H1 (cell line): Measurements from ENCODE around the gene GRPR. TPM values are rescaled to one million over a fixed set of nuclear protein-coding genes. Genes with fewer than 3 reads are reported as not detected.

Experiments used
- CTCF ChIA-PET: fragments of 300-600 bp; sonication (Branson Sonifier 250); formaldehyde crosslinking; loops from one replicate; lab custom pipeline; 2021; ENCODE audit not compliant: partially characterized antibody; lab: Charles Lee
- POLR2A ChIA-PET: fragments of 300-600 bp; sonication (Branson Sonifier 250); formaldehyde crosslinking; loops from one replicate; lab custom pipeline; 2021; ENCODE audit warnings: inconsistent platforms; ENCODE audit not compliant: partially characterized antibody; lab: Charles Lee
- DNase-seq, 2 experiments: peaks; one replicate each; pipeline versions ENCODE4 v3.0.0 to v3.0.0-alpha.2; 2010 to 2022; ENCODE audit warnings: low spot score in 2 of 2, low read depth in 1 of 2, mixed read lengths in 1 of 2
- FAIRE-seq: peaks from 2 replicates; lab custom pipeline; 2011; peaks lifted over from hg19 to GRCh38; lab: Jason Lieb, UNC
- H2AFZ ChIP-seq: 2 replicates; pipeline ENCODE4 v1.8.1; 2012; ENCODE audit warnings: low read length, inconsistent platforms
- H2AK5ac ChIP-seq: 2 replicates; pipeline ENCODE4 v1.6.1; 2013; ENCODE audit warnings: low read depth, low read length
- H2BK120ac ChIP-seq: replicated peaks from 2 replicates; pipeline ENCODE3; 2013; ENCODE audit warnings: low read depth, low read length, inconsistent platforms
- H2BK12ac ChIP-seq: 2 replicates; pipeline ENCODE4 v1.6.1; 2013; ENCODE audit warnings: low read depth, low read length
- H2BK15ac ChIP-seq: 2 replicates; pipeline ENCODE4 v1.6.1; 2013; ENCODE audit warnings: low read length
- H2BK20ac ChIP-seq: 2 replicates; pipeline ENCODE4 v1.6.1; 2013; ENCODE audit warnings: low read length
- H2BK5ac ChIP-seq: 2 replicates; pipeline ENCODE4 v1.6.1; 2013; ENCODE audit warnings: low read depth, low read length
- H3K14ac ChIP-seq: 2 replicates; pipeline ENCODE4 v1.6.1; 2013; ENCODE audit warnings: inconsistent platforms; ENCODE audit not compliant: insufficient read length
- H3K18ac ChIP-seq: 2 replicates; pipeline ENCODE4 v1.6.1; 2013; ENCODE audit warnings: low read length; ENCODE audit errors: extremely low read depth
- H3K23ac ChIP-seq: 2 replicates; pipeline ENCODE4 v1.6.1; 2013; ENCODE audit warnings: inconsistent platforms; ENCODE audit not compliant: insufficient read length
- H3K23me2 ChIP-seq: 2 replicates; pipeline ENCODE4 v1.6.1; 2013; ENCODE audit warnings: low read depth, low read length
- H3K27ac ChIP-seq: 2 replicates; pipeline ENCODE4 v1.6.1; 2011; ENCODE audit warnings: low read depth, low read length, inconsistent platforms
- H3K27me3 ChIP-seq, 4 experiments: replicated peaks in 1 of 4; 1 replicate in 1 of 4; 2 replicates in 3 of 4; pipeline versions ENCODE4 v1.6.1 to v1.8.1; 2011 to 2013; ENCODE audit warnings: low read length in 3 of 4, mild to moderate bottlenecking in 3 of 4, inconsistent platforms in 2 of 4, mixed read lengths in 2 of 4, moderate library complexity in 1 of 4; ENCODE audit not compliant: control insufficient read depth in 3 of 4, insufficient read depth in 3 of 4; ENCODE audit errors: extremely low read depth in 1 of 4
- H3K36me3 ChIP-seq, 4 experiments: 2 replicates each; pipeline versions ENCODE4 v1.6.1 to v1.8.1; 2011 to 2013; ENCODE audit warnings: mild to moderate bottlenecking in 4 of 4, low read length in 3 of 4, moderate library complexity in 2 of 4, control low read depth in 1 of 4, inconsistent platforms in 1 of 4; ENCODE audit not compliant: insufficient read depth in 4 of 4, control insufficient read depth in 2 of 4
- H3K4ac ChIP-seq: replicated peaks from 2 replicates; pipeline ENCODE3; 2013; ENCODE audit warnings: low read length, low read depth, mixed read lengths, inconsistent platforms; ENCODE audit not compliant: insufficient read length
- H3K4me1 ChIP-seq, 4 experiments: replicated peaks in 1 of 4; 1 replicate in 1 of 4; 2 replicates in 3 of 4; pipeline versions ENCODE4 v1.6.1 to v1.8.1; 2011 to 2013; ENCODE audit warnings: low read length in 3 of 4, inconsistent platforms in 2 of 4, mixed read lengths in 1 of 4; ENCODE audit not compliant: insufficient read depth in 4 of 4, control insufficient read depth in 3 of 4
- H3K4me2 ChIP-seq, 2 experiments: 2 replicates each; pipeline versions ENCODE4 v1.6.1 to v1.8.1; 2011 to 2013; ENCODE audit warnings: low read depth in 2 of 2, low read length in 2 of 2, control low read depth in 1 of 2, inconsistent platforms in 1 of 2, mild to moderate bottlenecking in 1 of 2; ENCODE audit not compliant: insufficient read depth in 1 of 2
- H3K4me3 ChIP-seq, 4 experiments: fragments of 200-600, 300-600 bp in 1 of 4; sonication (generic), shearing (Covaris generic), sonication (Bioruptor Twin) in 1 of 4; 2 replicates each; pipeline versions ENCODE4 v1.5.1 to v1.8.1; 2011 to 2016; ENCODE audit warnings: low read length in 4 of 4, low read depth in 3 of 4, control low read depth in 2 of 4, inconsistent platforms in 2 of 4, mild to moderate bottlenecking in 2 of 4, mixed read lengths in 1 of 4, moderate library complexity in 1 of 4; ENCODE audit not compliant: insufficient read depth in 2 of 4; ENCODE audit errors: extremely low read depth in 1 of 4
- H3K56ac ChIP-seq: replicated peaks from 2 replicates; pipeline ENCODE3; 2013; ENCODE audit warnings: low read depth, mild to moderate bottlenecking, mixed read lengths, low read length, inconsistent platforms; ENCODE audit not compliant: insufficient read length
- H3K79me1 ChIP-seq: 2 replicates; pipeline ENCODE4 v1.6.1; 2013; ENCODE audit warnings: low read depth, low read length, control low read depth
- H3K79me2 ChIP-seq, 2 experiments: 2 replicates each; pipeline versions ENCODE4 v1.6.1 to v1.8.1; 2012 to 2013; ENCODE audit warnings: low read length in 2 of 2, mild to moderate bottlenecking in 2 of 2, inconsistent platforms in 1 of 2; ENCODE audit not compliant: insufficient read depth in 2 of 2, control insufficient read depth in 1 of 2
- H3K9ac ChIP-seq, 4 experiments: replicated peaks in 1 of 4; 1 replicate in 1 of 4; 2 replicates in 3 of 4; pipeline versions ENCODE4 v1.6.1 to v1.8.1; 2011 to 2013; ENCODE audit warnings: low read depth in 3 of 4, low read length in 3 of 4, control low read depth in 2 of 4, mild to moderate bottlenecking in 2 of 4, moderate library complexity in 2 of 4, inconsistent platforms in 1 of 4; ENCODE audit errors: extremely low read depth in 1 of 4
- H3K9me3 ChIP-seq, 2 experiments: 2 replicates each; pipeline versions ENCODE4 v1.6.1 to v1.8.1; 2012 to 2013; ENCODE audit warnings: mild to moderate bottlenecking in 2 of 2, moderate library complexity in 2 of 2, control low read depth in 1 of 2, inconsistent platforms in 1 of 2, low read depth in 1 of 2, low read length in 1 of 2, mixed read lengths in 1 of 2; ENCODE audit not compliant: insufficient read depth in 2 of 2
- H4K20me1 ChIP-seq, 2 experiments: replicated peaks in 1 of 2; 2 replicates each; pipeline versions ENCODE3 to v1.8.1; 2011 to 2013; ENCODE audit warnings: inconsistent platforms in 2 of 2, low read length in 2 of 2, mild to moderate bottlenecking in 1 of 2; ENCODE audit not compliant: insufficient read depth in 2 of 2, control insufficient read depth in 1 of 2
- H4K5ac ChIP-seq: 2 replicates; pipeline ENCODE4 v1.6.1; 2013; ENCODE audit warnings: low read length, low read depth, mixed read lengths, inconsistent platforms; ENCODE audit not compliant: insufficient read length
- H4K8ac ChIP-seq: 2 replicates; pipeline ENCODE4 v1.8.0; 2013; ENCODE audit warnings: mild to moderate bottlenecking, moderate library complexity, low read length, inconsistent platforms; ENCODE audit not compliant: insufficient read depth; ENCODE audit errors: extremely low read depth
- H4K91ac ChIP-seq: replicated peaks from 2 replicates; pipeline ENCODE3; 2013; ENCODE audit warnings: low read length, mixed read lengths, inconsistent platforms; ENCODE audit not compliant: insufficient read length
- RXRA ChIP-seq: IDR thresholded peaks from 2 replicates; pipeline ENCODE4 v1.6.1; 2011; ENCODE audit warnings: low read depth, mild to moderate bottlenecking, low read length, moderate library complexity; ENCODE audit not compliant: insufficient read depth
- SIX5 ChIP-seq: IDR thresholded peaks from 2 replicates; pipeline ENCODE4 v1.6.1; 2011; ENCODE audit warnings: mild to moderate bottlenecking, low read depth, low read length
- WGBS, 2 experiments: shearing (Covaris generic) in 1 of 2; methylation state at CpG; one replicate each; pipeline versions ENCODE4 v1.1.6 to v1.1.7; 2013 to 2015; ENCODE audit warnings: low lambda C conversion rate in 2 of 2, mixed read lengths in 2 of 2, inconsistent platforms in 1 of 2, low coverage in 1 of 2, missing lambda C conversion rate in 1 of 2; ENCODE audit not compliant: insufficient replicate concordance in 2 of 2, insufficient coverage in 1 of 2, insufficient read length in 1 of 2; ENCODE audit errors: extremely low coverage in 1 of 2, missing lambda C conversion rate in 1 of 2; 5-methylcytosine and 5-hydroxymethylcytosine counted together
- polyA plus RNA-seq, 7 experiments: library from polyadenylated mRNA; depleted of rRNA in 3 of 7; stranded (reverse) in 5 of 7; unstranded in 2 of 7; fragments of >200 nt in 5 of 7; fragments of 200-250 nt in 2 of 7; gene quantifications; 1 replicate in 5 of 7; 2 replicates in 1 of 7; 4 replicates in 1 of 7; pipeline versions ENCODE4 v1.2.1 to v1.2.3, GENCODE V29; 2011 to 2013; ENCODE audit warnings: missing spikeins in 2 of 7, mixed read lengths in 2 of 7
- total RNA-seq: library from RNA; stranded (reverse); fragmentation: NEBNext Ultra II Directional; extraction: Animal tissue kit (Norgen Biotek cat#: 25700); gene quantifications from 2 replicates; pipeline ENCODE4 v1.2.1, GENCODE V29; 2021

Gene GRPR
- total and polyA plus RNA-seq, 2 of the 8 experiments (the other 6 are each of a cell fraction or from before 2014, with no cell fraction given) = 18.6 to 78.4 TPM

DNA sequence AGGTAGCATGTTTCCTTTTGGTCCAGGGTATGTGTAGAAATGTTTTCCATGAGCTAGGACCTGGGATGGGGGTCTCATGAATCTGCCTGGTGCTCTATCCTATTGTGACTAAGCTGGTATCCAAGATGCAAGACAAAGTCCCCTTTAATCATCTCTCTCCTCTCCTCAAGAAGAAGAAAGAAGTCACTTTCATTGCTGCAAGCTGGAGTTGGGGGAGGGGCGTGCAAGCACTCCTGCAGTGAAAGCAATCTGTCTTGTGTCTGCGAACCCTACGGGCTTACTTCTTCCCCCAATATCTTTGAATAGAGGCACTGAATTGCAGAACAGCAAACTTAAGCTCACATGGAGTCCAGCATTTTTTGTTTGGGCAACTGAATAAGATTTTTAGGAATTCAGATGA, 27.2 kb upstream of the GRPR start:
- DNase-seq (no peak), FAIRE-seq (peak; percentile 36)
- Histone ChIP-seq H3K36me3 (no peaks in the 10 kb centered on the region), H3K79me2 (no peaks in the 10 kb centered on the region), H3K4me3 (no peak overlapping the region), H3K14ac (no peak overlapping the region), H3K4ac (no peak overlapping the region), H3K9me3 (no peaks in the 10 kb centered on the region), H2BK20ac (peak overlapping the region; percentile 15), H2AFZ (peak overlapping the region; percentile 70; the same call in 1 of the 2 replicates), H3K27me3 (no peaks in the 10 kb centered on the region), H3K4me1 (0 out of 7 replicates have a peak, but pooled peaks cover 0 to 2% (median 0%) of the 10 kb centered on the region in 4 experiments), H4K5ac (no peak overlapping the region), H3K18ac (no peak overlapping the region; the same call in 1 of the 2 replicates), H3K27ac (no peak overlapping the region), H3K79me1 (no peaks in the 10 kb centered on the region), H4K20me1 (no peaks in the 10 kb centered on the region), H4K8ac (no peak overlapping the region), H2BK5ac (no peak overlapping the region), H2AK5ac (0 out of 2 replicates have a peak overlapping the region, but pooled peaks have one; percentile 3), H4K91ac (no peak overlapping the region), H2BK15ac (no peak overlapping the region), H2BK120ac (no peak overlapping the region), H3K4me2 (peak overlapping the region in 1 of 2 experiments; percentile 28; a peak in 3 of 4 replicates), H3K23me2 (peaks cover 4% of the 10 kb centered on the region; the same call in 1 of the 2 replicates), H3K9ac (no peak overlapping the region), H2BK12ac (peak overlapping the region; percentile 43; the same call in 1 of the 2 replicates), H3K23ac (no peak overlapping the region), H3K56ac (no peak overlapping the region)
- POLR2A ChIA-PET = no interaction called here
- no peak for TF ChIP-seq SIX5
- no peak for TF ChIP-seq RXRA
- WGBS, 2 experiments = 61% methylated on average over 3 of the region's 3 CpGs; no CpG with 5 or more reads in 1 of the 2 experiments
- CTCF ChIA-PET = no interaction called here
